K562 (cell line): ENCODE measurements around the gene TET2. TPM values are rescaled to one million over a fixed set of nuclear protein-coding genes. Genes with fewer than 3 reads are reported as not detected.

Experiments
- ATAC-seq: fragments of 200-7000 bp; cut with Tn5 transposase; 3 replicates; pipeline ENCODE4 v1.9.1; 2020; ENCODE audit warnings: moderate library complexity
- BruUV-seq: library from RNA; stranded (reverse); fragments of 400-500 nt; replicated peaks from 2 replicates; lab custom pipeline; 2021; lab: Mats Ljungman, UMichigan
- CTCF ChIA-PET: fragments of 300-600 bp; formaldehyde crosslinking; extraction: SDS; loops from one replicate; lab custom pipeline; 2021; ENCODE audit warnings: low intra/inter-chr PET ratio; lab: Yijun Ruan, JAX
- POLR2A ChIA-PET: fragments of 300-600, 350-650 bp; sonication (Branson Sonifier 250); formaldehyde crosslinking; extraction: SDS; loops from one replicate; lab custom pipeline; 2021; ENCODE audit warnings: antibody characterized with exemption, inconsistent platforms; lab: Yijun Ruan, JAX
- DNase-seq, 4 experiments: peaks; one replicate each; pipeline versions ENCODE4 v3.0.0 to v3.0.0-alpha.2; 2011 to 2018; ENCODE audit warnings: low spot score in 3 of 4, mixed read lengths in 3 of 4; ENCODE audit errors: extremely low read depth in 1 of 4
- FAIRE-seq: peaks from 2 replicates; lab custom pipeline; 2011; peaks lifted over from hg19 to GRCh38; lab: Jason Lieb, UNC
- H2AFZ ChIP-seq: 2 replicates; pipeline ENCODE4 v1.6.0; 2011; ENCODE audit warnings: low read depth, low read length, control low read depth, inconsistent platforms
- H3K27ac ChIP-seq: fragments of 200-600 bp; 3 replicates; pipeline ENCODE4 v1.8.0; 2011; ENCODE audit warnings: low read depth, mild to moderate bottlenecking, control low read depth, inconsistent platforms, low read length, moderate library complexity, mixed read lengths; ENCODE audit errors: extremely low read depth
- H3K27me3 ChIP-seq, 2 experiments: fragments of 300-600 bp in 1 of 2; 2 replicates in 1 of 2; 3 replicates in 1 of 2; pipeline versions ENCODE4 v1.6.0 to v1.8.0; 2011; ENCODE audit warnings: inconsistent platforms in 2 of 2, low read length in 2 of 2, mild to moderate bottlenecking in 1 of 2, mixed read lengths in 1 of 2, moderate library complexity in 1 of 2; ENCODE audit not compliant: control insufficient read depth in 2 of 2, insufficient read depth in 2 of 2
- H3K36me3 ChIP-seq: fragments of 300-600 bp; 3 replicates; pipeline ENCODE4 v1.8.0; 2011; ENCODE audit warnings: mild to moderate bottlenecking, low read length, inconsistent platforms; ENCODE audit not compliant: control insufficient read depth, insufficient read depth
- H3K4me1 ChIP-seq, 2 experiments: fragments of 200-600 bp in 1 of 2; replicated peaks in 1 of 2; 2 replicates in 1 of 2; 3 replicates in 1 of 2; pipeline versions ENCODE4 v1.5.1 to v1.8.0; 2011; ENCODE audit warnings: inconsistent platforms in 2 of 2, low read length in 2 of 2, mild to moderate bottlenecking in 1 of 2, mixed read lengths in 1 of 2, moderate library complexity in 1 of 2; ENCODE audit not compliant: control insufficient read depth in 2 of 2, insufficient read depth in 2 of 2
- H3K4me2 ChIP-seq: 2 replicates; pipeline ENCODE4 v1.6.1; 2011; ENCODE audit warnings: low read length, control low read depth, inconsistent platforms, mixed read lengths; ENCODE audit not compliant: insufficient read depth
- H3K4me3 ChIP-seq: fragments of 200-600 bp; sonication (generic), shearing (Covaris generic); 2 replicates; pipeline ENCODE4 v1.5.1; 2016; ENCODE audit warnings: control low read depth, inconsistent platforms
- H3K79me2 ChIP-seq: fragments of 200-600 bp; 3 replicates; pipeline ENCODE4 v1.8.0; 2011; ENCODE audit warnings: low read length, inconsistent platforms; ENCODE audit not compliant: control insufficient read depth, insufficient read depth
- H3K9ac ChIP-seq, 2 experiments: 2 replicates each; pipeline versions ENCODE4 v1.6.0 to v1.6.1; 2011; ENCODE audit warnings: low read depth in 2 of 2, low read length in 2 of 2, control low read depth in 1 of 2, inconsistent platforms in 1 of 2, mild to moderate bottlenecking in 1 of 2, mixed read lengths in 1 of 2; ENCODE audit not compliant: insufficient read depth in 1 of 2
- H3K9me1 ChIP-seq: one replicate; pipeline ENCODE4 v1.6.0; 2011; ENCODE audit warnings: inconsistent platforms, mild to moderate bottlenecking, low read length, moderate library complexity; ENCODE audit not compliant: control insufficient read depth, insufficient read depth
- H3K9me3 ChIP-seq: replicated peaks from 2 replicates; pipeline ENCODE4 v1.5.1; 2011; ENCODE audit warnings: low read depth, low read length, inconsistent platforms; ENCODE audit not compliant: control insufficient read depth, insufficient read depth
- H4K20me1 ChIP-seq: replicated peaks from 2 replicates; pipeline ENCODE4 v1.6.1; 2011; ENCODE audit warnings: low read length, inconsistent platforms, mixed read lengths; ENCODE audit not compliant: control insufficient read depth, insufficient read depth
- EWSR1 ChIP-seq: fragments of 450-650 bp; IDR thresholded peaks from 2 replicates; pipeline ENCODE4 v1.6.1; 2018; ENCODE audit warnings: borderline replicate concordance, mild to moderate bottlenecking, low read depth, moderate library complexity; ENCODE audit not compliant: partially characterized antibody
- FOXA3 ChIP-seq, 2 experiments: fragments of 450-650 bp in 1 of 2; sonication (generic) in 1 of 2; formaldehyde crosslinking; IDR thresholded peaks in 1 of 2; conservative IDR thresholded peaks in 1 of 2; 2 replicates each; pipeline versions ENCODE4 v1.4.0 to v1.8.0; 2020 to 2022; ENCODE audit warnings: mild to moderate bottlenecking in 2 of 2, missing genetic modification reagents in 1 of 2
- KDM1A ChIP-seq, 2 experiments: fragments of 450-650 bp; IDR thresholded peaks; 2 replicates each; pipeline ENCODE4 v1.6.1; 2016; ENCODE audit warnings: mild to moderate bottlenecking in 2 of 2
- MAZ ChIP-seq, 2 experiments: fragments of 450-650 bp in 1 of 2; sonication (generic) in 1 of 2; formaldehyde crosslinking; IDR thresholded peaks in 1 of 2; conservative IDR thresholded peaks in 1 of 2; 2 replicates each; pipeline versions ENCODE4 v1.4.0 to v1.5.0; 2020; ENCODE audit warnings: mild to moderate bottlenecking in 1 of 2, missing genetic modification reagents in 1 of 2
- RAD51 ChIP-seq: fragments of 450-650 bp; IDR thresholded peaks from 2 replicates; pipeline ENCODE4 v1.7.1; 2016; ENCODE audit warnings: low read depth, mild to moderate bottlenecking, borderline replicate concordance
- TSC22D4 ChIP-seq: fragments of 450-650 bp; IDR thresholded peaks from 2 replicates; pipeline ENCODE4 v1.6.1; 2016; ENCODE audit warnings: missing genetic modification characterization, missing biosample characterization, control low read depth
- ZNF143 ChIP-seq: sonication (generic); formaldehyde crosslinking; IDR thresholded peaks from 2 replicates; pipeline ENCODE4 v1.9.0; 2022; ENCODE audit warnings: mild to moderate bottlenecking, missing genetic modification reagents
- ZNF197 ChIP-seq: fragments of 200-800 bp; sonication (Bioruptor generic); IDR thresholded peaks from 2 replicates; pipeline ENCODE4 v1.6.1; 2016; ENCODE audit warnings: low read depth, missing genetic modification characterization, missing compliant biosample characterization
- ZNF589 ChIP-seq: fragments of 200-800 bp; sonication (Bioruptor generic); IDR thresholded peaks from 2 replicates; pipeline ENCODE4 v1.6.1; 2016; ENCODE audit warnings: low read depth, missing genetic modification characterization, missing compliant biosample characterization
- in situ Hi-C: fragments of 300-500 bp; cut with MboI; formaldehyde crosslinking; loops from 4 replicates; pipeline ENCODE4 v1.15.0; 2018; ENCODE audit warnings: inconsistent platforms, mixed read lengths
- intact Hi-C: fragments of 100-400 bp; cut with micrococcal nuclease; formaldehyde crosslinking; loops from 2 replicates; pipeline ENCODE4 v1.14.2; 2022
- polyA plus RNA-seq, 8 experiments: library from polyadenylated mRNA; depleted of rRNA in 4 of 8; stranded (reverse) in 5 of 8; unstranded in 3 of 8; fragments of >200 nt; fragmentation: Nextera tagmentation in 2 of 8; fragmentation: Illumina TruSeq in 1 of 8; extraction: Ambion mirVana in 2 of 8; extraction: Trizol in 1 of 8; gene quantifications; 2 replicates each; pipeline versions ENCODE4 v1.2.1 to v1.2.3, GENCODE V29; 2011 to 2014; ENCODE audit warnings: inconsistent platforms in 1 of 8, missing spikeins in 1 of 8
- total RNA-seq, 7 experiments: library from RNA; depleted of rRNA in 6 of 7; stranded (reverse); fragments of >200 nt in 6 of 7; fragmentation: Illumina TruSeq in 2 of 7; extraction: Trizol in 2 of 7; gene quantifications; 2 replicates each; pipeline versions ENCODE4 v1.2.1 to v1.2.3, GENCODE V29; 2011 to 2021; ENCODE audit warnings: low replicate concordance in 1 of 7
- TF ChIP-seq, protein P1 (sequence below): fragments of 450-650 bp; IDR thresholded peaks from 2 replicates; pipeline ENCODE4 v1.7.0; 2016; ENCODE audit warnings: borderline replicate concordance
- TF ChIP-seq, protein P2 (sequence below): sonication (generic); formaldehyde crosslinking; IDR thresholded peaks from 2 replicates; pipeline ENCODE4 v1.9.0; 2022; ENCODE audit warnings: mild to moderate bottlenecking, missing genetic modification reagents
- TF ChIP-seq, protein P3 (sequence below): IDR thresholded peaks from 2 replicates; pipeline ENCODE4 v1.6.1; 2016; ENCODE audit warnings: missing genetic modification characterization, missing compliant biosample characterization

Gene TET2
- total and polyA plus RNA-seq, 9 of the 15 experiments (the other 6 are each of a cell fraction or from before 2014, with no cell fraction given), result 0.80 to 11.1 (median 4.9) TPM

DNA sequence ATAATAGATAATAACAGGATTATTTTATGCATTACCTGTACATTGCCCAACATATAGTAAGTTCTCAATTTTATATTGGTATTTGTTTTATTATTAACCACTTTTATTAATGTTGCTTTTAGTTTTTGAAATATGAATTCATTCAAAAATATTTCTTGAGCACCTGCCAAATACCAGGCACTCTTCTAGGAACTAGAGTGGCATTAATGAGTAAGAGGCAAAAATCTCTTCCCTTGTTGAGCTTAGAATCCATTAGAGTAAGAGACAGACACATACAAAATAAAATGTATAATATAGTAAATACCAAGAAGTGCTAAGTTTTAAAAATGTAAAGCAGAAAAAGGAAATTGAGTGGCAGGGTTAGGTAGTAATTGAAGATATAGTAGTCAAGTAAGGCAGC, 45.8 kb downstream of the TET2 start:
- no peak overlapping the region for H3K27ac ChIP-seq

More for the DNA sequence above, 45.8 kb downstream of the TET2 start:
- H3K9me1 ChIP-seq, result no peaks in the 10 kb centered on the region
- H4K20me1 ChIP-seq, result no peaks in the 10 kb centered on the region
- H3K9me3 ChIP-seq, result no peaks in the 10 kb centered on the region
- FAIRE-seq, result no peak
- H3K79me2 ChIP-seq, result no peaks in the 10 kb centered on the region
- no peak overlapping the region for H3K9ac ChIP-seq
- POLR2A ChIA-PET, result no interaction called here
- no peak overlapping the region for H3K4me2 ChIP-seq
- intact Hi-C loops, result no loop called here
- in situ Hi-C loops, result no loop called here
- no peak overlapping the region for H2AFZ ChIP-seq
- H3K4me3 ChIP-seq, result no peak overlapping the region
- CTCF ChIA-PET, result no interaction called here
- no TSS peak for BruUV-seq
- TF ChIP-seq, protein P1, sequence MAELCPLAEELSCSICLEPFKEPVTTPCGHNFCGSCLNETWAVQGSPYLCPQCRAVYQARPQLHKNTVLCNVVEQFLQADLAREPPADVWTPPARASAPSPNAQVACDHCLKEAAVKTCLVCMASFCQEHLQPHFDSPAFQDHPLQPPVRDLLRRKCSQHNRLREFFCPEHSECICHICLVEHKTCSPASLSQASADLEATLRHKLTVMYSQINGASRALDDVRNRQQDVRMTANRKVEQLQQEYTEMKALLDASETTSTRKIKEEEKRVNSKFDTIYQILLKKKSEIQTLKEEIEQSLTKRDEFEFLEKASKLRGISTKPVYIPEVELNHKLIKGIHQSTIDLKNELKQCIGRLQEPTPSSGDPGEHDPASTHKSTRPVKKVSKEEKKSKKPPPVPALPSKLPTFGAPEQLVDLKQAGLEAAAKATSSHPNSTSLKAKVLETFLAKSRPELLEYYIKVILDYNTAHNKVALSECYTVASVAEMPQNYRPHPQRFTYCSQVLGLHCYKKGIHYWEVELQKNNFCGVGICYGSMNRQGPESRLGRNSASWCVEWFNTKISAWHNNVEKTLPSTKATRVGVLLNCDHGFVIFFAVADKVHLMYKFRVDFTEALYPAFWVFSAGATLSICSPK, result no peak
- TF ChIP-seq FOXA3 (CRISPR knock-in tag; conservative IDR thresholded peaks at IDR 0.05 in 1 of 2, IDR thresholded peaks at IDR 0.05 in 1 of 2) (no peak), RAD51 (no peak), TSC22D4 (no peak), ZNF197 (CRISPR knock-in tag) (no peak), EWSR1 (no peak), KDM1A (IDR thresholded peaks at IDR 0.05) (no peak), ZNF589 (no peak), ZNF143 (CRISPR knock-in tag) (no peak), MAZ (CRISPR knock-in tag; conservative IDR thresholded peaks at IDR 0.05 in 1 of 2, IDR thresholded peaks at IDR 0.05 in 1 of 2) (no peak)
- TF ChIP-seq, protein P2, sequence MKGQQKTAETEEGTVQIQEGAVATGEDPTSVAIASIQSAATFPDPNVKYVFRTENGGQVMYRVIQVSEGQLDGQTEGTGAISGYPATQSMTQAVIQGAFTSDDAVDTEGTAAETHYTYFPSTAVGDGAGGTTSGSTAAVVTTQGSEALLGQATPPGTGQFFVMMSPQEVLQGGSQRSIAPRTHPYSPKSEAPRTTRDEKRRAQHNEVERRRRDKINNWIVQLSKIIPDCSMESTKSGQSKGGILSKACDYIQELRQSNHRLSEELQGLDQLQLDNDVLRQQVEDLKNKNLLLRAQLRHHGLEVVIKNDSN (CRISPR knock-in tag), result no peak
- TF ChIP-seq, protein P3, sequence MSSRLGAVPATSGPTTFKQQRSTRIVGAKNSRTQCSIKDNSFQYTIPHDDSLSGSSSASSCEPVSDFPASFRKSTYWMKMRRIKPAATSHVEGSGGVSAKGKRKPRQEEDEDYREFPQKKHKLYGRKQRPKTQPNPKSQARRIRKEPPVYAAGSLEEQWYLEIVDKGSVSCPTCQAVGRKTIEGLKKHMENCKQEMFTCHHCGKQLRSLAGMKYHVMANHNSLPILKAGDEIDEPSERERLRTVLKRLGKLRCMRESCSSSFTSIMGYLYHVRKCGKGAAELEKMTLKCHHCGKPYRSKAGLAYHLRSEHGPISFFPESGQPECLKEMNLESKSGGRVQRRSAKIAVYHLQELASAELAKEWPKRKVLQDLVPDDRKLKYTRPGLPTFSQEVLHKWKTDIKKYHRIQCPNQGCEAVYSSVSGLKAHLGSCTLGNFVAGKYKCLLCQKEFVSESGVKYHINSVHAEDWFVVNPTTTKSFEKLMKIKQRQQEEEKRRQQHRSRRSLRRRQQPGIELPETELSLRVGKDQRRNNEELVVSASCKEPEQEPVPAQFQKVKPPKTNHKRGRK (tag), result no peak
- TF ChIP-seq, all 486 proteins: peak for 0
- H3K4me1 ChIP-seq, result no peaks in the 10 kb centered on the region
- no peaks in the 10 kb centered on the region for H3K27me3 ChIP-seq
- no peak for ATAC-seq
- H3K36me3 ChIP-seq, result peaks cover 2% of the 10 kb centered on the region; the same call in 1 of the 3 replicates
- no peak for DNase-seq
